ENCODE results near the gene ALAS2. TPM values are rescaled to one million over a fixed set of nuclear protein-coding genes. Genes with fewer than 3 reads are reported as not detected.

Gene ALAS2, protein sequence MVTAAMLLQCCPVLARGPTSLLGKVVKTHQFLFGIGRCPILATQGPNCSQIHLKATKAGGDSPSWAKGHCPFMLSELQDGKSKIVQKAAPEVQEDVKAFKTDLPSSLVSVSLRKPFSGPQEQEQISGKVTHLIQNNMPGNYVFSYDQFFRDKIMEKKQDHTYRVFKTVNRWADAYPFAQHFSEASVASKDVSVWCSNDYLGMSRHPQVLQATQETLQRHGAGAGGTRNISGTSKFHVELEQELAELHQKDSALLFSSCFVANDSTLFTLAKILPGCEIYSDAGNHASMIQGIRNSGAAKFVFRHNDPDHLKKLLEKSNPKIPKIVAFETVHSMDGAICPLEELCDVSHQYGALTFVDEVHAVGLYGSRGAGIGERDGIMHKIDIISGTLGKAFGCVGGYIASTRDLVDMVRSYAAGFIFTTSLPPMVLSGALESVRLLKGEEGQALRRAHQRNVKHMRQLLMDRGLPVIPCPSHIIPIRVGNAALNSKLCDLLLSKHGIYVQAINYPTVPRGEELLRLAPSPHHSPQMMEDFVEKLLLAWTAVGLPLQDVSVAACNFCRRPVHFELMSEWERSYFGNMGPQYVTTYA
- total RNA-seq, result not detected in 2 replicates

DNA sequence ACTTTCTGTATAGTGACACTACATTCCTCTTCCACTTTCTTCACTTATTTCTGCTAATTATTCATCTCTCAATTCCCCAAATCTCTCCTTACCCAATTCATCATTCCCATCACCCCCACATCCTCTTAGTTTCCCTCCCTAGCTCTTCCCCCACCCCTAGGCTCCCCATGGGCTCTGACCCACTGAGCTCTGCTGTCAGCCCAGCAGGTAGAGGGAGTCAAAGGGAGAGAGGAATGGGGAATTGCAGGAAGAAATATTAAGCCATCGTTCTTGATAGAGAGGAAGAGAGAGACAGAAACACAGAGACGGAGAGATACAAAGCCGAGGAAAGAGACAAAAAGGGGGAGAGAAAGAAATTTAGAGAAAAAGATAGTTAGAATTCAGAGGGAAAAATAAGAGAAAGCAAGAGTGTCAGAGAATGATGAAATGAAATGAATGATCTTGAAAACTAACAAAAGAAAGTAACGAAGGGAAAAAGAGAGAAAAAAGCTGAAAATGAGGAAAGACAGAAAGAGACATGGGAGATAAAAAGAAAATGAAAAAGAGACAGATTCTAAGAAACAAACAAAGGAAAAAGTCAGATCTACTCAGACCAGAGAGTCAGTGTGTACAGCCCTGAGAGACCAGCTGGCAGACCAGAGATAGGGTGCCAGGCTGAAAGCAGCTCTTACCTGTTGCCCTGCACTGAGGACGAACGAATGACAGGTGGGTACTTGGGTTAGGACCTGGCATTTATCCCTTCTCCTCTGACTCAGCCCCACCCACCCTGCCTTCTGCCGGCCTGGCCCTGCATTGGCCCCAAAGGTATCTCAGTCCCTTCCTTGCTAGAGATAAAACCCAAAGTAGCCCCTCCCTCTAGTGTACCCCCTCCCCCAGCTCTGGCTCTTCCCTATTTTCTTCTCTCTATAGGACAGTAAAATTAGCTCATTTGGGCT is at the start of gene ALAS2:
Gene ALAS2, minus strand, starts transcription at position 707 of the 935 bp plus-strand sequence. CDS start 4,977 bp downstream, outside the sequence.

DNA sequence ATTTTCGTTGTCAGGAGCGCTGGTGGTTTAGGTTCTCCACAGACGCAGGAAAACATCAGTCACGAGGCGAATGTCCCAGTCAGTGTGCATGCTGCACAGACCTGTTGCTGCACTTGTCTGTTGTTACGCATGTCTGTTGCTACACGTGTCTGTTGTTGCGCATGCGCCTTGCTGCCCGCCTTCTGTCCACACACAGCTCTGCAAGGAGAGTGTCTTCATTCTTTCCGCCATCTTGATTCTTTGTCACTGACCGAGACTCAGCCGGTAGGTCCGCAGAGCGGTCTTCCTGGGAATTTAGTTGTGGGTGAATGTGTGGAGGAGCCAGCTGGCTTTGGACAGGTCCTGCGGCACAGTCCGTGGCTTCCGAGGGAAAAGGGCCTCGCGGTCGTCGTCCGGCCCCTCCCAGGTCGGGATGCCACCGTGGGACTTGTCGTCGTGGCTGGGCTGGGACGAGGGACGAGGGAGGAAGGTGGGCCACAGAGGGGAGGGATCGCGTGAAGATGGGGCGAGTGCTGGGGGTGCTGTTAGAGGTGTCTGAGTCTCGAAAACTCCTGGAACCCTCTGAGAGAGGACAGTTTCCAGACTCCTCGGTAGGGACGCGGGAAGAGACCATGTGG is 44.2 kb upstream of the ALAS2 start, which contains the start of gene PAGE2B:
Gene PAGE2B, plus strand, starts transcription at position 180 of the 617 bp plus-strand sequence. CDS start 1,012 bp downstream, outside the sequence.

DNA sequence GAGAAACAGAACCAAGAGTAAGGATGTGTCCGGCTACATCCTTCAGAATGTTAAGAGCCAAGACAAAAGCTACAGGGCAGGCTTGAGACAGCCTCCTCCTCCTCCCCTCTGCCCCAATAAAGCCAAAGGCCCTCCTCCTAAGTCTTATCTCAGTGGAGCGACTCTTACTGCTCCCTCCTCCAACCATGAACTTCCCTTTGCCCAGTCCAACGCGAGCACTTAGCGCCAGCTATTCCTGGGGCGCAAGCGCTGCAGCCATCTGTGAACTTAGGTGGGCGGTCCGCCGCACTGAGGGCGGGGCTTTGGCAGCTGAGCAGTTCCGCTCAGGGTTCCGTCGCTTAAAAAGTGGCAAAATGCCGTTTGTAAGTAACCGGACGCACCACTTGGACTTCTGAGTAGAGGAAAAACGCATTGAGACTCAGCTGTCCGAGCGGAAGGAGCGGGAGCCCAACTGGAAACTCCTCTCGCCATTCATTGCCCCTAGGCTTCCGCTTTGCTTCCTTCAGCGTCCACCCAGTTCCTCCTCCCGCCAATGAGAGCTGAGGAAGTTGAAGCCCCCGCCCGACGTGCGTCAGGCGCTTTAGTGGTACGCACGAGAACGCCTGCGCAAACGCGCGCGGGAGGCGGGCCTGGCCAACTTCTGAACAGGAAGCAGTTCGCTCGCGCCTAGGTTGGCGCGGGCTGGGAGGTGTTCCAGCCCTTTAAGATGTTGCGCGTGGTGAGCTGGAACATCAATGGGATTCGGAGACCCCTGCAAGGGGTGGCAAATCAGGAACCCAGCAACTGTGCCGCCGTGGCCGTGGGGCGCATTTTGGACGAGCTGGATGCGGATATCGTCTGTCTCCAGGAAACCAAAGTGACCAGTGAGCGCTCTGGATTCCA is 30.8 kb downstream of the ALAS2 start, which contains the start of gene APEX2:
Gene APEX2, plus strand, starts transcription at position 647 of the 882 bp plus-strand sequence. Its CDS starts 60 bp downstream, at position 707.

DNA sequence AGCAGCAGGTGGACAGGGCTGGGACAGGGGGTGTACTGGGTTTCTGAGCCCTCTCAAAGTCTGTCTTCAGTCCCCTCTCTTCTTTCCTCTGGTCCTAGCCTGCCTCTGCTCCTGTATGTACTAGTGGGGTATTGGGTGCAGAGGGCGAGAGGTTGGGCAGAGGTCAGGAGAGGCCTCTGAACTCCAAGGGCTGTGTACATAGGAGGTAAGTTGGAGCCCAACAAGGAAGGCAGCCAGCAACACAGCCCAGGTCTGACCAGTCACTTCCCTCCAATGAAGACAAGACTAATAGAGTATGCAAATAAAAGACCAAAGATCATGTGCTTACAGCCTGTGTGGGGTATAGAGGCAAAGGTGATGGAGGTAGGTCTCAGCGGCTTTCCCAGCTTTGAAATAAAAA is 36.7 kb downstream of the ALAS2 start, which contains the start of gene PFKFB1:
Gene PFKFB1, minus strand, starts transcription at position 90 of the 400 bp plus-strand sequence. CDS start 181 bp downstream, outside the sequence.

Other genes with a start within 250 kb of the ALAS2 start
- not detected in 2 replicates for gene ITIH6, start 232.7 kb downstream of the ALAS2 start, total RNA-seq
- 111 and 168 TPM in 2 replicates for gene MAGED2, start 223.2 kb downstream of the ALAS2 start, total RNA-seq
- gene TRO, start 110.2 kb downstream of the ALAS2 start, total RNA-seq, result 3.9 and 5.3 TPM in 2 replicates
- 0.27 TPM in 1 of 2 replicates, not detected in the other for gene PFKFB1, start 36.8 kb downstream of the ALAS2 start, total RNA-seq
- gene APEX2, start 30.6 kb downstream of the ALAS2 start, total RNA-seq, result 20.5 and 27.8 TPM in 2 replicates
- gene PAGE2B, start 44.1 kb upstream of the ALAS2 start, total RNA-seq, result not detected in 2 replicates
- gene PAGE2, start 58.0 kb upstream of the ALAS2 start, total RNA-seq, result not detected in 2 replicates
- not detected in 2 replicates for gene PAGE5, start 189.4 kb upstream of the ALAS2 start, total RNA-seq
- gene PAGE3, start 233.9 kb upstream of the ALAS2 start, total RNA-seq, result not detected in 2 replicates